T follicular helper cell (primary cell): ENCODE results near the gene PTPRM.
"Not testable (repeated sequence)": the region's sequence is repeated elsewhere in the genome, so short reads cannot be mapped to it uniquely, and the experiment has no call there.

ENCODE experiments used
- DNase-seq: peaks from one replicate; pipeline ENCODE4 v3.0.0-alpha.2; 2020; ENCODE audit warnings: low read depth

PTPRM gene

GRCh38 chr18:8050616-8051329, 483.7 kb downstream of the PTPRM start:
- DNase-seq: no peak

DNA sequence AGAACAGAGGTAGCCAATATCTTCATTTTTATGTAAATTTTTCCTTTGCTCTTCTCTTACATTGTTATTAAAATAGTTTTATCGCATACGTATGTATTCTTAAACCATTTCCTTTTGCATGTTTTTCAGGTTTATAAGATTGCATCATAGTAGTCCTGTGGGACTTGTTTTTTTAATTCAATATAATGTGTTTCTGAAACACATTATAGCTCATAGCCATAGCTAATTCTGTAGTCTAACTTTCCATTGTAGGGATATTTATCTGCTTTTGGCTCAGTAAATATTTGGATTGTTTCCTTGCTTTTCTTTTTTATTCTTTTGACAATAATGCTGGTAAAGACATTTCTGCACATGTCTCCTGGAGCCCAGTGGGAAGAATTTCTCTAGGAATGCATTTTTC, 484.3 kb downstream of the PTPRM start:
- no peak for DNase-seq

DNA sequence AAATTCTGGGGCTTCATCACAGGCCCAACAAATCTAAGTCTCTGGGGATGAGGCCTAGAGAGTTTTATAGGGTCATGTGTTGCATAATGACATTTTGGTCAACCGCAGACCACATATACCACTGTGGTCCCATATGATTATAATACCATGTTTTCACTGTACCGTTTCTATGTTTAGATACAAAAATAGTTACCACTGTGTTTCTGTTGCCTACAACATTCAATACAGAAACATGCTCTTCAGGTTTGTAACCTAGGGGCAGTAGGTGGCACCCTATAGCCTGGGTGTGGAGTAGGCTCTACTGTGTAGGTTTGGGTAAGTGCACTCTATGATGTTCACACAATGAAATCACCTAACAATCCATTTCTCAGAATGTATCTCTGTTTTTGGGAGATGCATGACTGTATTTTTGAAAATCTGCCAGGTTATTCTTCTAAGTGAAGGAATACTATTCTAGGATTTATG, 485.2 kb downstream of the PTPRM start:
- DNase-seq: no peak

DNA sequence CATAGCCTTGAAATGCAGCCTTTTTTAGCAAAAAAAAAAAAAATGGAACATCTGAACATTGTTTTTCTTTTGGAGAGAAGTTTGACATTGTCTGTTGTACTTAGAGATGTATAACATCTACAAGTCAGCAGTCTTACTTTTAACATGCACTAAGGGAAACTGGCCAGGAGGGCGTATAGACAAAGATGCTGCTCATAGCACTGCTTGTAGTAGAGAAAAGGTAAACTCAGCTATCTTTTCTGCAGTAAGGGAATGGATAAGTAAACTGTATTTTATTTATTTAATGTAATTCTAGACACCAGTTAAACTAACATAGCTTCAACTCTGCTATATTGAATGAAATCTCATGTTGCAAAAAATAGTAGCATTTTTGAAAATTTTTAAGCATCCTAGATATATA, 489.6 kb downstream of the PTPRM start:
- DNase-seq: no peak

GRCh38 chr18:8063152-8063551, 496.0 kb downstream of the PTPRM start:
- not testable (repeated sequence) for DNase-seq

DNA sequence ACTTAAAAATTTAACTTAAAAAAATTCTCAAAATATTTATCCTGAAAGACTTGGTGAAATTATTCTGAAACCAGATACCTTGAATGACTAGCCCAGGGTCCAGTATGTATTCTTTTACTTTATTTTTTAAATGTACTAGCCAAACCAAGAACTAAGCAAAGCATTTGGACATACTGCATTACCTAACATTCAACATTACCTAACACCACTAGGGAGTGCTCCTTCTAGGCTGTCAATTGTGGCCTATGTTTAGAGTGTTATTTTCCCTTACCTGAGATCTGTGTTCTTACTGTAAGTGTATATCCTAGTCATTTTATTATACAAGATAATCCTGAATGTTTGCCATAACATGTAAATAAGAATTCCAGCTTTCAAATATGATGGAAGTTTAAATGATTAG, 496.6 kb downstream of the PTPRM start:
- no peak for DNase-seq

DNA sequence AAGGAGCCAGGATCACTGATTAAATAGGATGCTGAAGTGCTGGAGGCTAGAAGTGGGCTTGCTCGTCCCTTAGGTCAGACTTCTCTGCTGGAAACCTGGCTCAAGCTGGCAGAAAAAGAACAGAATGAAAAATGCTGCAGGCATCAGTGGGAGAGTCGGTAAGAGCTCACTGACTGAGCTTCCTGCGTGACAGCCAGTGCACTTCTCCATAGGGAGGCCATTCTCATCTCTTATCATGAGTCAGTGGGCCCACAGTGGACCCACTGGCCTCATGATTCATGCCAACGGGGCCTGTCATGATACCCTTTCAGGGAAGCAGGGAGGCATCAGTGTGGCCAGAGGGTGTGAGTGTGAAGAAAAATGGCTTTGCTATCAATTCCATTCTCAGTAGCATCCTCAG, 498.2 kb downstream of the PTPRM start:
- no peak for DNase-seq

DNA sequence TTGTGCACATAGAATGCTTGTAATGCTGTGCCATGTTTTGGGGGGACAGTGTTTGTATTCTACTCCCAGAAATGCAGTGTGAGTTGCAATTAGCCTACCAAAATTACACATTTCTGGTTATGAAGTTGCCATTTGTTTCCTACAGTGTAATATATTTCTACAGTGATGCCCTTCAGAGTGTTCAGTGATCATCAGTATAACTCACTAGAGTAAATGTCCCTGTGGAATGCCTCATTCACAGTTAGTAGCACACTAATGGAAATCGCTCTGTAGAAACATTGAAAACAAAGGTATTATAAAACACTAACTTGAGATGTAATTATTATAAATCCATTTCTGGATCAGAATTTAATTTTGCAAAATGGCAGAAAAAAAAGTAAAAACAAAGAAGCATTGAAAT, 498.7 kb downstream of the PTPRM start:
- DNase-seq: no peak

GRCh38 chr18:8069708-8070107, 502.6 kb downstream of the PTPRM start:
- DNase-seq: no peak

- no peak for DNase-seq
Observed at GRCh38 chr18:8073167-8073566, 506.1 kb downstream of the PTPRM start.

DNA sequence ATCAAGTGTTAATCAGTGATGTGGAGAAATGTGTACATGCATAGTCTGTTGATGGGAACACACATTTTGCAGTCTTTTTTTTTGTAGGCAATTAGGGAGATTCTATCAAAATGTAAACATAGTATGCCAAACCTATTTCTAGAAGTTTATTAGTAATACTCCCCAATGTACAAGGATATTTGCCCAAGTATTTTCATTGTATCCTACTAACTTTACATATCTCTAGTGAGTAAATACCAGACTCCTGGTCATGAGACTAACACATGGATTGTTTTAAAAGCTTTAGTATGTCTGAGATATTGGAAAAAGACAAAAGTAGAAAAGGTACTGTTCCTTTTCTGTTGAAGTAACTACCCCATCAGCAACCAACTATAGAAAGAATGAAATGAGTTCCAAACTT, 513.0 kb downstream of the PTPRM start:
- DNase-seq: no peak

DNA sequence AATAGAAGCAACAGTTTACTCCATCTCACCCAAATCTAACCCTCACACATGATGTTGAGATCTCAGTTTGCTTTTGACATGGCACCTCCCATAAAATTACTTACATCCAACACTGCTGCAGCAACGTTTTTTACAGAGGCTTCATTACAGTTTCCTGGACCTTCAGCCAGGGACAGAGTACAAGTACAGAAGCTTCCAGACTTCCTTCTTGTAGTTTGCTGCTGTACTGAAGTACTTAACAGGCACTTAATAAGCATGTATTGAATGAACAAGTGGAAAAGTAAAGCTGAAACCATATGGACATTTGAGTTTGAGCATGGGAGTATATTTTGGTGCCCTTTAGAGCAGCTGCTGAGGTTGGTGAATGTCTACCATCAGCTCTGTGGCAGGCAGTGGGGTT, 514.2 kb downstream of the PTPRM start:
- no peak for DNase-seq

DNA sequence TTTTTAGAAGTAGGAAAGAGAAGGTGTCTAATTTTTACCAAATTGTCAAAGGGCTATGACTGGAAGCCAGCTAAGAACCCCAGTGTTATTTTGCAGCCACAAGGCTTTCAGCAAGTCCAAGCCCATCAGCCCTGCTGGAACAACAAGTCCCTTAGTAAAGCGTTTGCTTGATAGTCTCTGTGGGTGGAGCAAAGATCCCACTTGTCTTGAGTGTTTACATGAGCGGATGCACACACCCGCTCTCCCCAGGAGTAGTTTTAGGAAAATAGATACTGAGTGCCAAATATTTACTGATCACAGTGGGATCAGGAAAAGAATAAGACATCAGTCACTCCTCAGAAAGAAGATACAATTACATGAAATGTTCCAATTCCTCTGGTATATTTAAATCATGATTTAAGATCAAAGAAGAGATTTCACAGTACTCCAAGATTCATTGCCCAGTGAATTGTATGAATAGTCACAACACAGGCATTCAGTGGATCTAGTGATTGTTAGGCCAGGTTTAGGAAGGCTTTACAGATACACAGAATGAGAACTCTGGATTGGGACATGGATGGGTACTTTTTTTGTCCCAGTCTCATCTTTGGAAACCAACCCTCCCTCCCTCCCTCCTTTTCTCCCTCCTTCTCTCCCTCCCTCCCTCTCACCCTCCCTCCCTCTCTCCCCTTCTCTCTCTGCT, 514.9 kb downstream of the PTPRM start:
- no peak for DNase-seq

GRCh38 chr18:8084160-8084559, 517.0 kb downstream of the PTPRM start:
- DNase-seq: no peak

DNA sequence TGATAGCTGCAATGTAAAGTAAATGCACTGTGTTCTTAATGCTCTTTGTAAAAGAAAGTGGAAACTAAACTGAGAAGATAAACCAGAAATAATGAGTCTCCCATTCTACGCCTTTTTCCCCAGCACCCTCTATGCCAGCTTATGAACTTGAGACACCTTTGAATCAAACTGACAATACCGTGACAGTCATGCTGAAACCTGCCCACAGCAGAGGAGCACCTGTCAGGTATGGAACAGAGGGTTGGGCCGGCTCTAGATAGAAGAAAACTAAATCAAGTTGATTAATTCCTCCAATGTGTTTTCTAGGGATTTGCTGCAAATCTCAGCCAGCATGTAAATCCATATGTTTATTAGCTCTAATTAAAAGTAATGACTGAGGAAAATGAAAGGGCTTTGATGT, 521.5 kb downstream of the PTPRM start:
- no peak for DNase-seq

DNA sequence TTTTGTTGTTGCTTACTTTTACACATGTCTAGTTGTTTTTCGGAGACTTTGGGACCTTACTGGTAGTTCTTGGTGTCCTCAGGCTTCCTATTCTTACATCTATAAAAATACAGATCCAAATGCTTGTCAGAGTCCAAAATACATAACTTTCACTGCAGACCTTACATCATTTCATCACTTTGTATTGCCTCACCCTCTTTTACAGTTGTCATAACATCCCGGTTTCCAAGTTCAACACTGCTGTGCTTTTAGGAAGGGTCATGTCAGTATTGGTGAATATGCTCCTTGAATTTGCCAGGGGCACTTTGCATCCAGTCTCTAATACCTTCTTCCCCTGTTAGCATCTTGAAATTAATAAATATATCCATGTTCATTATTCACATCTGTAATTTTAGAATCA, 523.9 kb downstream of the PTPRM start:
- DNase-seq: no peak

GRCh38 chr18:8095947-8096570, 528.9 kb downstream of the PTPRM start:
- no peak for DNase-seq

DNA sequence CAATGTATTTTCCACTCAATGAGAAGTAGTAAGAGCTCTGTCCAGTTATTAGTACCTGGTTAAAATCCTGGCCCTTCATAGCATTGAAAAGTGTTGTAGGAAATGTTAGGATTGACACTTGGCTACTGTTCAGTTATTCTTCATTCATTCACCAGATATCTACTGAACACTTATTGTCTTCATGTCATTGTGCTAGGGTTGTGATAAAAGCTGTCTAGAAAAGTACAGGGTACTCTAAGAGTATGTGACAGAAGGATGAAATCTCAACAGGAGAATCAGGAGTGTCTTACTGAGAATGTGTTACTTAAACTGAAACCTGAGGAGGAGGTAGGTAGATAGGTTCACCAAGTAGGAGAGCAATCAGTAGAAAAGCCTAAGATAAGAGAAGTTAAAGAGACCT, 530.3 kb downstream of the PTPRM start:
- no peak for DNase-seq

- no peak for DNase-seq
Observed at GRCh38 chr18:8097927-8098326, 530.8 kb downstream of the PTPRM start.

GRCh38 chr18:8106603-8107002, 539.5 kb downstream of the PTPRM start:
- no peak for DNase-seq

DNA sequence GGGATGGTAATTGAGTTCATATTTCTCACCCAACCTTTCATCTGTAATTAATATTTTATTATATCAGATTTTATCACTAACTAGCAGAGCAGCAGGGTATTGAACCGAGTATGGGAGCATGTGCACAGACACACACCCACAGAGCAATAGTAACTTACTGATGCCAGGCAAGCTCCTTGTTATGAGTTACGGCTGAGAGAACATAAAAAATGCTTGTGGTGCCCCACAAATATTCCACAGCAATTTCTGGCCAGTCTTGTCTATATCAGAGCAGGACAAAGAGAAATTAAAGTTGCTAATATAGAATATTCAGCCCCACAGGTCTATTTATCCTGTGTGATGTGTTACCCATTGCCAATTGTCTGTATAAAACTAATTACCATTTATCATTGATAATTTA, 540.3 kb downstream of the PTPRM start:
- no peak for DNase-seq

- no peak for DNase-seq
Observed at GRCh38 chr18:8114480-8114879, 547.4 kb downstream of the PTPRM start.

GRCh38 chr18:8116341-8117005, 549.4 kb downstream of the PTPRM start:
- no peak for DNase-seq
